K562 (cell line): ENCODE data around the gene MTERF2. TPM values are rescaled to one million over a fixed set of nuclear protein-coding genes. Genes with fewer than 3 reads are reported as not detected.

ENCODE experiments used
- CC2D1A ChIP-seq: fragments of 450-650 bp; IDR thresholded peaks from 2 replicates; pipeline ENCODE4 v1.6.1; 2017; ENCODE audit warnings: mild to moderate bottlenecking
- CTCF ChIP-seq, 3 experiments: IDR thresholded peaks in 2 of 3; conservative IDR thresholded peaks in 1 of 3; 2 replicates each; pipeline ENCODE4 v1.5.1; 2011 to 2012; ENCODE audit warnings: low read length in 3 of 3, mild to moderate bottlenecking in 3 of 3, control low read depth in 2 of 3, improper control_type of control experiment in 1 of 3, inconsistent platforms in 1 of 3, low read depth in 1 of 3, mixed read lengths in 1 of 3, moderate library complexity in 1 of 3; ENCODE audit not compliant: insufficient read depth in 2 of 3
- FOXK2 ChIP-seq, 2 experiments: fragments of 450-650 bp; IDR thresholded peaks in 1 of 2; conservative IDR thresholded peaks in 1 of 2; 2 replicates each; pipeline ENCODE4 v1.6.1; 2016; ENCODE audit warnings: low read depth in 2 of 2, mild to moderate bottlenecking in 1 of 2
- HEY1 ChIP-seq: fragments of 250-450 bp; sonication (Bioruptor Pico); IDR thresholded peaks from 2 replicates; pipeline ENCODE4 v1.5.0; 2020; ENCODE audit warnings: mild to moderate bottlenecking, moderate library complexity, borderline replicate concordance
- HIVEP1 ChIP-seq: fragments of 250-450 bp; sonication (Bioruptor Pico); IDR thresholded peaks from 2 replicates; pipeline ENCODE4 v1.4.0; 2020; ENCODE audit warnings: mild to moderate bottlenecking
- ID3 ChIP-seq, 2 experiments: fragments of 250-450 bp in 1 of 2; fragments of 450-650 bp in 1 of 2; sonication (Bioruptor Pico) in 1 of 2; IDR thresholded peaks; 2 replicates each; pipeline versions ENCODE4 v1.6.1 to v1.8.0; 2016 to 2021; ENCODE audit warnings: mild to moderate bottlenecking in 2 of 2, moderate library complexity in 2 of 2, missing compliant biosample characterization in 1 of 2, missing genetic modification characterization in 1 of 2
- KLF13 ChIP-seq: fragments of 450-650 bp; IDR thresholded peaks from 2 replicates; pipeline ENCODE4 v1.6.1; 2016; ENCODE audit warnings: missing genetic modification characterization, low read depth, mild to moderate bottlenecking, missing compliant biosample characterization, moderate library complexity, borderline replicate concordance
- MAFG ChIP-seq: fragments of 450-650 bp; conservative IDR thresholded peaks from 2 replicates; pipeline ENCODE4 v1.6.1; 2016; ENCODE audit warnings: missing genetic modification characterization, missing compliant biosample characterization
- NFE2L1 ChIP-seq: fragments of 450-650 bp; IDR thresholded peaks from 2 replicates; pipeline ENCODE4 v1.6.1; 2016; ENCODE audit warnings: missing genetic modification characterization, low read depth, mild to moderate bottlenecking, missing compliant biosample characterization, moderate library complexity, borderline replicate concordance
- PTRF ChIP-seq: fragments of 450-650 bp; IDR thresholded peaks from 2 replicates; pipeline ENCODE4 v1.6.1; 2016; ENCODE audit warnings: mild to moderate bottlenecking, missing genetic modification characterization, missing compliant biosample characterization
- PYGO2 ChIP-seq: fragments of 450-650 bp; IDR thresholded peaks from 2 replicates; pipeline ENCODE4 v1.6.1; 2016; ENCODE audit warnings: mild to moderate bottlenecking, missing genetic modification characterization, moderate library complexity, missing compliant biosample characterization
- RUNX1 ChIP-seq: sonication (generic); IDR thresholded peaks from 2 replicates; pipeline ENCODE4 v1.6.1; 2016; ENCODE audit warnings: antibody characterized with exemption, low read depth
- SRSF3 ChIP-seq: fragments of 200-400 bp; formaldehyde crosslinking; IDR thresholded peaks from 2 replicates; pipeline ENCODE4 v1.6.1; 2016; ENCODE audit warnings: mild to moderate bottlenecking, low read length, moderate library complexity; ENCODE audit not compliant: insufficient read depth
- ZBTB34 ChIP-seq: fragments of 250-450 bp; sonication (Bioruptor Pico); IDR thresholded peaks from 2 replicates; pipeline ENCODE4 v1.8.0; 2021; ENCODE audit warnings: mild to moderate bottlenecking, moderate library complexity
- ZFP1 ChIP-seq: fragments of 450-650 bp; formaldehyde crosslinking; IDR thresholded peaks from 2 replicates; pipeline ENCODE4 v1.4.0; 2020; ENCODE audit warnings: mild to moderate bottlenecking, mixed read lengths
- ZFP36 ChIP-seq: fragments of 150-350 bp; IDR thresholded peaks from 2 replicates; pipeline ENCODE4 v1.6.1; 2018; ENCODE audit warnings: low read length, low read depth; ENCODE audit not compliant: partially characterized antibody
- ZNF175 ChIP-seq: fragments of 200-800 bp; sonication (Bioruptor generic); IDR thresholded peaks from 2 replicates; pipeline ENCODE4 v1.6.1; 2016; ENCODE audit warnings: low read depth, mild to moderate bottlenecking, missing genetic modification characterization, missing compliant biosample characterization
- ZNF239 ChIP-seq: fragments of 250-450 bp; sonication (Bioruptor Pico); IDR thresholded peaks from 2 replicates; pipeline ENCODE4 v1.4.0; 2020; ENCODE audit warnings: mild to moderate bottlenecking
- polyA plus RNA-seq, 8 experiments: library from polyadenylated mRNA; depleted of rRNA in 4 of 8; stranded (reverse) in 5 of 8; unstranded in 3 of 8; fragments of >200 nt; fragmentation: Nextera tagmentation in 2 of 8; fragmentation: Illumina TruSeq in 1 of 8; extraction: Ambion mirVana in 2 of 8; extraction: Trizol in 1 of 8; gene quantifications; 2 replicates each; pipeline versions ENCODE4 v1.2.1 to v1.2.3, GENCODE V29; 2011 to 2014; ENCODE audit warnings: inconsistent platforms in 1 of 8, missing spikeins in 1 of 8
- total RNA-seq, 7 experiments: library from RNA; depleted of rRNA in 6 of 7; stranded (reverse); fragments of >200 nt in 6 of 7; fragmentation: Illumina TruSeq in 2 of 7; extraction: Trizol in 2 of 7; gene quantifications; 2 replicates each; pipeline versions ENCODE4 v1.2.1 to v1.2.3, GENCODE V29; 2011 to 2021; ENCODE audit warnings: low replicate concordance in 1 of 7
- TF ChIP-seq, protein P1 (sequence below): fragments of 250-450 bp; sonication (Bioruptor Pico); IDR thresholded peaks from 2 replicates; pipeline ENCODE4 v1.8.0; 2021; ENCODE audit warnings: borderline replicate concordance, mild to moderate bottlenecking, moderate library complexity; ENCODE audit not compliant: poor library complexity, severe bottlenecking

MTERF2 gene
- total and polyA plus RNA-seq, 9 of the 15 experiments (the other 6 are each of a cell fraction or from before 2014, with no cell fraction given) = 10.0 to 63.2 (median 33.2) TPM

GRCh38 chr12:107033758-107034739 lies 47.1 kb upstream of the MTERF2 start (continued):
- no peak for TF ChIP-seq ZFP36
- no peak for TF ChIP-seq ID3 (CRISPR knock-in tag; IDR thresholded peaks at IDR 0.05)
- peak; percentile 96 for TF ChIP-seq ID3 (tag; IDR thresholded peaks at IDR 0.05)
- TF ChIP-seq PTRF (tag) = peak; percentile 93
- peak; percentile 75; the same call in 1 of the 2 replicates for TF ChIP-seq KLF13 (tag)
- peak; percentile 44; the same call in 1 of the 2 replicates for TF ChIP-seq MAFG (tag)
- peak; percentile 74 for TF ChIP-seq PYGO2 (tag)
- no peak for TF ChIP-seq FOXK2 (conservative IDR thresholded peaks at IDR 0.05 in 1 of 2, IDR thresholded peaks at IDR 0.05 in 1 of 2; ENCODE audit: low read depth in 2 of 2)
- 0 out of 2 replicates have a peak, but pooled peaks have one; percentile 28 for TF ChIP-seq HIVEP1 (CRISPR knock-in tag)
- peak; percentile 95 for TF ChIP-seq ZNF175 (CRISPR knock-in tag)
- TF ChIP-seq, protein P1, sequence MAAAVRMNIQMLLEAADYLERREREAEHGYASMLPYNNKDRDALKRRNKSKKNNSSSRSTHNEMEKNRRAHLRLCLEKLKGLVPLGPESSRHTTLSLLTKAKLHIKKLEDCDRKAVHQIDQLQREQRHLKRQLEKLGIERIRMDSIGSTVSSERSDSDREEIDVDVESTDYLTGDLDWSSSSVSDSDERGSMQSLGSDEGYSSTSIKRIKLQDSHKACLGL (CRISPR knock-in tag) = peak; percentile 23
- TF ChIP-seq ZBTB34 (CRISPR knock-in tag) = peak; percentile 80
- no peak for TF ChIP-seq HEY1
- TF ChIP-seq RUNX1 = no peak
- no peak for TF ChIP-seq SRSF3
- TF ChIP-seq ZFP1 (CRISPR knock-in tag) = no peak
- TF ChIP-seq ZNF239 (CRISPR knock-in tag) = peak; percentile 70
- TF ChIP-seq NFE2L1 = peak; percentile 58; the same call in 1 of the 2 replicates
- no peak for TF ChIP-seq CTCF (IDR thresholded peaks at IDR 0.05 in 2 of 3, conservative IDR thresholded peaks at IDR 0.05 in 1 of 3; ENCODE audit: insufficient read depth in 2 of 3, low read depth in 1 of 3, low read length in 3 of 3)
- TF ChIP-seq CC2D1A = no peak
